ENCODE measurements around the gene SFMBT1.

The SFMBT1 gene

DNA sequence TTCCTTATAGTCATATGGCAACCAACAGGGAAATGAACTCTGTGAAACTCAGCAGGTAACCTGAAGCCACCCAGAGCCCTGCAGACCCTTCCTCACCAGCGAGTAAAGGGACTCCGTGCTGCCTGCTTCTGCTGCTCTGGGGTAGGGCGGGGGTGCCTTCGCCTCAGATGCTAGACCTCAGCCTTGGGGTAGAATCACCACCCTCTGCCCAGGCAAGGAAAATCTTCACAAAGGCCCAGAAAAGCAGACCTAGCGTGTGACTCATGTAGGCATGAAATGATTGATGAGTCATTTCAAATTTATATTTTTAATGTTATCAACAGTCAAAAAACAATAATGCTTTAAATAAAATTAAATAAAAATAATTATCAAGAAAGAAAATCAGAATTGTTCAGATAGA is 155.1 kb downstream of the SFMBT1 start:
- no peak overlapping the region for H3K27ac ChIP-seq
- TF ChIP-seq, protein P1, sequence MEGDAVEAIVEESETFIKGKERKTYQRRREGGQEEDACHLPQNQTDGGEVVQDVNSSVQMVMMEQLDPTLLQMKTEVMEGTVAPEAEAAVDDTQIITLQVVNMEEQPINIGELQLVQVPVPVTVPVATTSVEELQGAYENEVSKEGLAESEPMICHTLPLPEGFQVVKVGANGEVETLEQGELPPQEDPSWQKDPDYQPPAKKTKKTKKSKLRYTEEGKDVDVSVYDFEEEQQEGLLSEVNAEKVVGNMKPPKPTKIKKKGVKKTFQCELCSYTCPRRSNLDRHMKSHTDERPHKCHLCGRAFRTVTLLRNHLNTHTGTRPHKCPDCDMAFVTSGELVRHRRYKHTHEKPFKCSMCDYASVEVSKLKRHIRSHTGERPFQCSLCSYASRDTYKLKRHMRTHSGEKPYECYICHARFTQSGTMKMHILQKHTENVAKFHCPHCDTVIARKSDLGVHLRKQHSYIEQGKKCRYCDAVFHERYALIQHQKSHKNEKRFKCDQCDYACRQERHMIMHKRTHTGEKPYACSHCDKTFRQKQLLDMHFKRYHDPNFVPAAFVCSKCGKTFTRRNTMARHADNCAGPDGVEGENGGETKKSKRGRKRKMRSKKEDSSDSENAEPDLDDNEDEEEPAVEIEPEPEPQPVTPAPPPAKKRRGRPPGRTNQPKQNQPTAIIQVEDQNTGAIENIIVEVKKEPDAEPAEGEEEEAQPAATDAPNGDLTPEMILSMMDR (conservative IDR thresholded peaks at IDR 0.05), result no peak

DNA sequence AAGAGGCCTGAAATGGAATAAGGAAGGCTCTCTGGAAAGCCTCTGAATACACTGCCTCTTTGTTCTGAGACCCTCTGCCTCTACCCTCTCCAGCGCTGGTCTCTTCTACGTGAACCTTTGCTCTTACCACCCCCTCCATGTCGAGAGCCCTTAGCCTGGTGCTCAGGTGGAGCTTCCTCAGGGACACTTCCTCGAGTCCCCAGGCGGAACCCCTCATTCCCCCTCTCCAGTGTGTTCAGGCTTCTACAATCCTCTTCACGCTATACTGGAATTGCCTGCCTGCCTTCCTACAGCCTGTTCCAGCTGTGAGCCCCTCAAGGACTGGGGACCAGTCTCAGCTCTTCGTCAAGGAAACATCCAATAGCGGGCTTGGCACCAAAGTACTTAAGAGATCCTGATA is 156.0 kb downstream of the SFMBT1 start:
- no peak overlapping the region for H3K27ac ChIP-seq
- TF ChIP-seq, protein P1 (conservative IDR thresholded peaks at IDR 0.05), result no peak

DNA sequence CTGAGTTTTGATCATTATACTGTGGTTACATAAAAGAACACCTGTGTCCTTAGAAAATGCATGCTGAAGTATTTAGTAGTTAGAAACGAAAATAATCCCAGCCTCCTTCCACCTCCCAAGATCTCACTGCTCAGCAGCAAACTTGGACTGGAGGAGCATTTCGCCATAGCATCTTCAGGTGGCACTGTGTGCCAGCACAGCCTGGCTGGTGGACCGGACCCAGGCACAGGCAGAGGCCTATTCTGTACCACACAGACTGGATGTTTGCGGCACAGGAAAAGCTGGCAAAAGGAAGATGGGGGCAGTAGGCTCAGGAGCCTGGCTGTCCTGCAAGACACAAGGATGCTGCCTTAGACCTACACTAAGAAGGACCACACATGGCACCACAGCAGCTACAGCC is 158.7 kb downstream of the SFMBT1 start:
- H3K27ac ChIP-seq, result no peak overlapping the region
- TF ChIP-seq, protein P1 (conservative IDR thresholded peaks at IDR 0.05), result no peak

DNA sequence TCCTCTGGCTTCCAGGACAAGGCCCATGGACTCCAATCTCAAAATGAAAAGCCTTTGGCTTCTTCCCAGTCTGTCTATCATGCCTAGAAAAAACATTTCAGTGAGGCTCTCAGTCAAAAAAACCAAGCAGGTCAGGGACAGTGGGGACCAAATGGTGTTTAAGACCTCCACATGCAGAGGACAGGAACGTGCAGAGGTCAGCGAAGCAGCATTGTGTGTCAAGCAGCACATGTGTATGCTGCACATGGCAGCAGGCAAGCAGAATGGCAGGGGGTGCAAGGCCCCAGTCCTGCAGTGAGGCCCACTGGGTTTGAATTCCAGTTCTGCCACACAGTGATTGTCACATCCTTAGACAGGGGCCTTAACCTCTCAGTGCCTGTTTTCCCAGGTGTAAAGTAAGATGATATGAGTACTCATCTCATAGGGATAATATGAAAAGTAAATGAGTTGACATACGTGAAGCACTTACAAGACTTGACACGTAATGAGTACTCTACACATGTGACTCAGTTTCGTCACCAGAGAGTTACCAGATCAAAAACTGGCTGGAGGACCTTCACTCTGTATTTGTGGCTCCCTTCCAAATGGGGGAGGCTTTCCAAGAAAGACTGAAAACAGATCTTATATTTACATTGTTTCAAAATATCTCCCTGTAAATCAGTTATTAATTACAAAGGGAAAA is 159.7 kb downstream of the SFMBT1 start:
- H3K27ac ChIP-seq, result no peak overlapping the region
- TF ChIP-seq, protein P1 (conservative IDR thresholded peaks at IDR 0.05), result no peak

DNA sequence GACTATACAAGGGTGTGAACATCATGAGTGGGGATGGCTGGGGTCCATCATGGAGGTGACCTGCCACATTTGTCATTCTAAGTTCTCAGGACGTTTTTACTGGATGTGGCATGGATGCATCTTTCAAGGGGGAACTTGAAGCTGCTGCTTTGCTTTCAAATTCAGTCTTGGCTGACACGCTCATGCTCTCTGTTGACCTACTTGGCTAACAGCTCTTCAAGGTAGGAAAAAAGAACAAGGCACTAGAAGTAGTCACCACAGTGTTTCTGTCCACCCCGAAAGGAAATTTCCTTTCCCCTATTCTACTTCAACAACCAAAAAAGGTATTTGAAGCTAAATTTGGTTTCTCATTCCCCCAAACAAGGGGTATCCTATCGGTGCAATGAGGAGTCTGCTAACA is 163.5 kb downstream of the SFMBT1 start:
- H3K27ac ChIP-seq, result no peak overlapping the region
- TF ChIP-seq, protein P1 (conservative IDR thresholded peaks at IDR 0.05), result no peak

DNA sequence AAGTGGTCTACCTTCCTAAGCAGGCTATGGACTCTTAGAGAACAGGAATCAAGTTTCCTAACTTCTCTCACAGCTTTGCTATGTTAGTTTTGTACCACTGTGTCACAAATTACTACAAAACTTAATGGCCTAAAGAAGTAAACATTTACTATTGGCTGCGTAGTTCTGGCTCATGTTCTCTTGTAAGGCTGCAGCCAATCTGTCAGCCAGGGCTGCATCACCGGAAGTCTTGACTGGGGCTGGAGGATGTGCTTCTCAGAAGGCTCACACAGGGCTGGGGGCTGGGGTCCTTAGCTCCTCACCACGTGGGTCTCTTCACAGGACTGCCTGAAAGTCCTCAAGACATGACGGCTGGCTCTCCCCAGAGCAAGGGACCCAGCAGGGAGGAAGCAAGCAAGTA is 164.0 kb downstream of the SFMBT1 start:
- TF ChIP-seq, protein P1 (conservative IDR thresholded peaks at IDR 0.05), result no peak
- no peak overlapping the region for H3K27ac ChIP-seq

DNA sequence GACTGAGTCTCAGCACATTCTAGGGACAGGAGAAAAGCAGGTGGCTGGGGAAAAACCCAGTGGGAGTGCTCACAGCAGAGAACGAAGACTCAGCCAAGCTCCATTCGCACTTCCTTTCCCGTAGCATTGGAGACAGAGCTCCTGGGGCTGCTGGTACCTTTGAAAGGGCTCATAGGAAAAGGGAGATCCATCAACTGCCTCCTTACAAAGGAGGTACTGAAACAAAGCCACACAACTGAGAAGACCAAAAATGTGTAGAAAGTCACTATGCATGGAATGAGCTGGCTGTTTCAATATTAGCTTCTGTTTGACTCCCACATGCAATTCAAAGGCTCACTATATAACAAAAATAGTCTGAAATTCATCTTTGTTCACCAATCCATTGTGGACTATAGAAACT is 165.4 kb downstream of the SFMBT1 start:
- H3K27ac ChIP-seq, result no peak overlapping the region
- TF ChIP-seq, protein P1 (conservative IDR thresholded peaks at IDR 0.05), result no peak

All from VCaP (cell line).